ENCODE results near the gene RAB11FIP4. TPM values are rescaled to one million over a fixed set of nuclear protein-coding genes. Genes with fewer than 3 reads are reported as not detected.
"Not testable (repeated sequence)": the region's sequence is repeated elsewhere in the genome, so short reads cannot be mapped to it uniquely, and the experiment has no call there.

RAB11FIP4 gene
- total RNA-seq, 2 donors from 2014 or later, result 19.7 to 21.7 TPM

DNA sequence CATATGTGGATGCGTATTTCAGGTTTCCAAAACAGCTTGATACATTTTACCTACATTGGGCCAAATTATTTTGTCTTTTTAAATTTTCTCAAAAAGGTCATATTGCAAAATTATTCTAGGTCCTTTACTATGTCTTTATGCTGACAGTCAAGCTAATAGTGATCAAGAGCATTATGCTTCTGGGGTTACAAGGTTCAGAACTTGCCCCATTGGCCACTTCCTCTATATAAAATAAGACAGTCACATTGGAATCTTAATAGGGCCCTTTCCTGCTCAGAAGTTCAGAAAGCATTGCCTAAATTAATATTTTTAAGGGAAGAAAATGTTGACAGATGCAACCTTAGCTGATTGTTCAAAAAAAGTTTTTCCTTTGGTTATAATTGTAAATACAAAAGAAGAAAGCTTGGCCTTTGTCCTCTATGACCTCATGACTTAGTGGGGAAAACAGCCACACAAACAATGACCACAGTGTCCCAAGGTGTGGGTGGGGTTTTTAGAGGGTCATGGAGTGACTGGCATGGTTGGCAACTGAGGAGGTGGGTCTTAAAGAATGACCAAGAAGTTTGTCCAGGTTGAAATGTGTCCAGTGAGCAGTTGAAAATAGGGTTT lies 11.8 kb upstream of the RAB11FIP4 start:
- H3K36me3 Mint-ChIP-seq (ENCODE audit: low read depth), result peaks cover 4% of the 10 kb centered on the region
- H3K4me1 Mint-ChIP-seq, result no peaks in the 10 kb centered on the region
- H3K9me3 Mint-ChIP-seq, result no peaks in the 10 kb centered on the region
- H3K27ac Mint-ChIP-seq, result no peak overlapping the region
- no peaks in the 10 kb centered on the region for H3K27me3 Mint-ChIP-seq
- no peak overlapping the region for H3K4me3 Mint-ChIP-seq
- no peak for ATAC-seq (replicated peaks)

- H3K27me3 Mint-ChIP-seq, result no peaks in the 10 kb centered on the region
- ATAC-seq (replicated peaks), result no peak
- no peak overlapping the region for H3K4me3 Mint-ChIP-seq
- no peaks in the 10 kb centered on the region for H3K9me3 Mint-ChIP-seq
- H3K27ac Mint-ChIP-seq, result no peak overlapping the region
- no peaks in the 10 kb centered on the region for H3K36me3 Mint-ChIP-seq (ENCODE audit: low read depth)
- H3K4me1 Mint-ChIP-seq, result no peaks in the 10 kb centered on the region
Measured at GRCh38 chr17:31381165-31381668, 10.3 kb upstream of the RAB11FIP4 start.

- not testable (repeated sequence) for H3K9me3 Mint-ChIP-seq; ATAC-seq (replicated peaks); H3K27ac Mint-ChIP-seq; H3K27me3 Mint-ChIP-seq; H3K4me1 Mint-ChIP-seq; H3K4me3 Mint-ChIP-seq; H3K36me3 Mint-ChIP-seq (ENCODE audit: low read depth)
Measured at GRCh38 chr17:31382668-31383275, 8.7 kb upstream of the RAB11FIP4 start.

DNA sequence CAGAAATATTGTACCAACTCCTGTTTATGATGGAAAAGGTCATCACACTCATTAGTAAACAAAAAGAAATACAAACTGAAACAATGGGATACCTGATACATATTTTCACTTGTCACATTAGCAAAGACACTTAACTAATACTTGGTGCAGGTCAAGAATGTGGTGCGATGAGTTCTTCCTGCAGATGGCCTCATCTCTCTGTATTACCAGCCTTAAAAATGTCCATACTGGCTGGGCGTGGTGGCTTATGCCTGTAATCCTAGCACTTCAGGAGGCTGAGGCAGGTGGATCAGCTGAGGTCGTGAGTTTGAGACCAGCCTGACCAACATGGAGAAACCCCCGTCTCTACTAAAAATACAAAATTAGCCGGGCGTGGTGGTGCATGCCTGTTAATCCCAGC lies 8.0 kb upstream of the RAB11FIP4 start:
- not testable (repeated sequence) for H3K4me1 Mint-ChIP-seq; H3K36me3 Mint-ChIP-seq (ENCODE audit: low read depth); H3K27me3 Mint-ChIP-seq; ATAC-seq (replicated peaks); H3K27ac Mint-ChIP-seq; H3K4me3 Mint-ChIP-seq; H3K9me3 Mint-ChIP-seq

DNA sequence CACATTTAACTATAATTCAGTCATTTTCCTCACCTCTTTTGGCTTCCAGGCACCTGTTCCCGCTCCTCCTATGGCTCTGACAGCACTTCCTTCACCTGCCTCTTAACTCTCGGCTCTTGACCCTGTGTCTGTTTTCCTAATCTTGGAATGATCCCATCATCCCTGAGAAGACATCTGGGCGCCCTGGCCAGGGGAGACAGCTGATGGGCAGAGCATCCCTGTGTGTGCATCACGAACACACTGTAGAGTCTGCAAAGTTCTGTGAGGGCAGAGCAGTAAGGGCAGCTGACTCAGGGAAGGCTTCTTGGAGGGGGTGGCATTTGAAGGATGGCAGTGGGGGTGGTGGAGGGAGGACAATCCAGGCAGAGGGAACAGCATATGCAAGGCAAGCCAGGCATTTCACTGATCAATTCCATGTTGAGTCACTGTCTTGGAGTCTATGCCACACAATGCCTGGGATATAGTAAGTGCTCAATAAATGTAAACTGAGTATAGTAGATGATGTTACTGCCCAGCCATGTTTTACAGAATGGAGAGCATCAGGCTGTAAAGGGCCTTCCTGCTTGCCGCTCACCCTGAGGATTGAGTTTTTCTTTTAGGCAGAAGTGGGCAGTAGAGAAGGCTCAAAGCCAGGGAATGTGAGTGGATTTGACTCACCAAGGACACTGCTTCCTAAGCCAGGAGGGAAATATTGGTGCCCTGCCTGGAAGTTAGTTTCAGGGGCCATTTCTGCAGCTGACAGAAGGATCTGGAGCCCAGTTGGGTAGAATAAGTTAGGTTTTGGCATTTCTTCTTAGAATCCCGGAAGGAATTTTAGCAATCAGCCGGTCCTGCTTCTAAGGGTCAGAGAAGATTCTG lies 5.8 kb upstream of the RAB11FIP4 start:
- Mint-ChIP-seq H3K36me3 (ENCODE audit: low read depth) (no peaks in the 10 kb centered on the region), H3K27ac (no peak overlapping the region), H3K9me3 (no peaks in the 10 kb centered on the region), H3K4me1 (no peaks in the 10 kb centered on the region), H3K4me3 (no peak overlapping the region), H3K27me3 (peaks cover 6% of the 10 kb centered on the region)
- no peak for ATAC-seq (replicated peaks)

DNA sequence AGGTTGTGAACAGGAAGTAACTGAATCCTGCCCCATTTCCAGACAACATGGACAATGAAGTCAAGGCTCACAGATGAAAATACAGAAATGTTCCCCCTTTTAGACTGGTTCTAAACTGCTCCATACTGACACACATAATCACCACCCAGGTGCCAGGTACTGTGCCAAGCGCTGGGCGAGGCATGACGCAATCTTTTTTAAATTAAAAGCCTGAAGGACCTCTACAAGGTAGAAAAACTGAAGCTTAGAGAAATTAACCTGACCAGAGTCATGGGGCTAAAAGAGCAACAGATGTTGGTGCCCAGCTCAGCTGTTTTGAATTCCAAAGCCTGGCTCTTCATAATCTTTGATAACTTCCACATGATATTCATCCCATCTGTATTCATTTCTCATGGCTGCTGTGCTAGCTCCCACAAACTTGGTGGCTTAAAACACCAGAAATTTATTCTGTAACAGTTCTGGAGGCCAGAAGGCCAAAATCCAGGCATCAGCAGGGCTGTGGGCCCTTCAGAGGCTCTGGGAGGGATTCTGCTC lies 4.9 kb upstream of the RAB11FIP4 start:
- Mint-ChIP-seq H3K4me1 (no peaks in the 10 kb centered on the region), H3K27me3 (peaks cover 6% of the 10 kb centered on the region), H3K9me3 (no peaks in the 10 kb centered on the region), H3K27ac (no peak overlapping the region), H3K4me3 (no peak overlapping the region), H3K36me3 (ENCODE audit: low read depth) (no peaks in the 10 kb centered on the region)
- ATAC-seq (replicated peaks), result no peak

GRCh38 chr17:31387438-31387837 lies 4.0 kb upstream of the RAB11FIP4 start:
- Mint-ChIP-seq H3K27ac (no peak overlapping the region), H3K36me3 (ENCODE audit: low read depth) (no peaks in the 10 kb centered on the region)

DNA sequence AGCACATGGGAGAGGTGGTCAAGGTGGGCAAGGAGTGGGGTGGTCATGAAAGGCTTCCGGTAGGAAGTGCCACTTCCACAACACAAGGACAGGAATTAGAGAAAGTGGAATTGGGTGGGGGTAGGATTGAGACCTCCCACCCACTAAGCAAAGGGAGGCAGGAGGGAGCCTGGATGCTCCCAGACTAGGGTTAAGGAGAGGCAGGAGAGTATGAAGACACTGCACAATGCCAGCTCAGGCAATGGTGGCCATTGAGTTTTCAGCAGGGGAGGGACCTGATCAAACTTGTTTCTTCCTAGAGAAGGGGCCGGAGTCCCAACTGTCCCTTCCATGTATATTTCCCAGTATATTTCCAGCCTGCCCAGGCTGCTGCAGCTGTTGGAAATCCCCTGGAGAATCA lies 3.1 kb upstream of the RAB11FIP4 start:
- no peak for ATAC-seq (replicated peaks)
- peaks cover 5% of the 10 kb centered on the region for H3K4me1 Mint-ChIP-seq
- H3K27me3 Mint-ChIP-seq, result peaks cover 16% of the 10 kb centered on the region
- H3K27ac Mint-ChIP-seq, result no peak overlapping the region
- no peak overlapping the region for H3K4me3 Mint-ChIP-seq
- no peaks in the 10 kb centered on the region for H3K9me3 Mint-ChIP-seq
- no peaks in the 10 kb centered on the region for H3K36me3 Mint-ChIP-seq (ENCODE audit: low read depth)

More at GRCh38 chr17:31387438-31387837, 4.0 kb upstream of the RAB11FIP4 start:
- Mint-ChIP-seq H3K27me3 (peaks cover 8% of the 10 kb centered on the region), H3K9me3 (no peaks in the 10 kb centered on the region), H3K4me1 (peaks cover 2% of the 10 kb centered on the region), H3K4me3 (no peak overlapping the region)
- ATAC-seq (replicated peaks), result no peak

- no peak overlapping the region for H3K4me3 Mint-ChIP-seq
- peaks cover 21% of the 10 kb centered on the region for H3K27me3 Mint-ChIP-seq
- no peaks in the 10 kb centered on the region for H3K9me3 Mint-ChIP-seq
- no peaks in the 10 kb centered on the region for H3K36me3 Mint-ChIP-seq (ENCODE audit: low read depth)
- peaks cover 5% of the 10 kb centered on the region for H3K4me1 Mint-ChIP-seq
- no peak overlapping the region for H3K27ac Mint-ChIP-seq
- ATAC-seq (replicated peaks), result peak; percentile 36
Measured at GRCh38 chr17:31388770-31389656, 2.5 kb upstream of the RAB11FIP4 start.

- no peaks in the 10 kb centered on the region for H3K9me3 Mint-ChIP-seq
- peak overlapping the region; percentile 66 for H3K4me3 Mint-ChIP-seq
- H3K27me3 Mint-ChIP-seq, result peaks cover 26% of the 10 kb centered on the region
- H3K36me3 Mint-ChIP-seq (ENCODE audit: low read depth), result no peaks in the 10 kb centered on the region
- peaks cover 5% of the 10 kb centered on the region for H3K4me1 Mint-ChIP-seq
- ATAC-seq (replicated peaks), result no peak
- no peak overlapping the region for H3K27ac Mint-ChIP-seq
Measured at GRCh38 chr17:31389657-31390381, 1.7 kb upstream of the RAB11FIP4 start.

DNA sequence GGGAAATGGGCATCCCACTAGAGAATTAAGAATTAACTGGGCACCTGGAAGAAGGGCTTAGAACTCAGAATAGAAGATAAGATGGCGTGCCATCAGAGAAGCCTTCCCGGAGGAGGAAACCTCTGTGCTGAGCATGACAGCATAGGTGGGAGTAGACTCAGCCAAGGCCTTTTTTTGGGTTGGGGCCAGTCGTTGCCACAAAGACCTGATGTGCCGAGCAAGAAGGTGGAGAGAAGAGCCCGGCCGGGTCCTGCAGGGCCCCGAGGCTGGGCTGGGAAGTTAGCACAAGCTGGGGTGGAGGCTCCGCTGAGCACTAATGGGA lies 1.1 kb upstream of the RAB11FIP4 start:
- Mint-ChIP-seq H3K4me3 (peak overlapping the region; percentile 66), H3K9me3 (no peaks in the 10 kb centered on the region), H3K27me3 (peaks cover 30% of the 10 kb centered on the region), H3K4me1 (peaks cover 5% of the 10 kb centered on the region), H3K27ac (no peak overlapping the region), H3K36me3 (ENCODE audit: low read depth) (no peaks in the 10 kb centered on the region)
- ATAC-seq (replicated peaks), result no peak

DNA sequence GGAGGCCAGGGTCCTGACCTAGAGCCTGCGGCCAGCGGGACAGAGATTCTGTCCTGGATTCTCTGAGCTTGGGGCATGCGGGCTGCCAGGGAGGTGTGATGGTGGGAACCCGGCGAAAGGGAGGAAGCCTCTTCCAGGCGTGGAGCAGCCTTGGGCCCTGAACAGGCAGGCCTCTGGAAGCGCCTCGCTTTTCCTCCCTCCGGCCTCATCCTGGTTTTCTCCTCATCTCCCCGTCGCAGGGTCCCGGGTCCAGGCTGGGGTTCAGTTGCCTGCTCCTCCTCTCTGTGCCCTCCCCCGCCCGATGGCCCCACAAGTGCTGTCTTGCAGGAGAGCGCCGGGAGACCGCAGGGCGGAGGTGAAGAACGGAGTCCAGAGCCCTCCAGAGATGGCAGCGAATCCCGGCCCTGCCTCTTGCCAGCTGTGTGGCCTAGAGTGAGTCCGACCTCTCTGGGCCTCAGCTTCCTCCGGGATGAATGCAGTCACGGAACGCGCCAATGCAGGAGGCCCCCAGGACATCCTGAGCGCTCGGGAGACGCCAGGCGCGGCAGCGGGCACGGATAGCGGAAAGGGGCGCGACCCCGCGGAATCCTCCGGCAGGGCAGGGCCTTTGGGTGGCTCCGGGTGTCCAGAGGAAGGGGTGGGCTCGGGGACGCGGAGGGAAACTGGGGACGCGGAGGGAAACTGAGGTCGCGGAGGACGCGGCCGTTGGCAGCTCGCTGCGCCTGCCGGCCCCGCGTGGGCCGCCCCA lies 553 bp upstream of the RAB11FIP4 start:
- peak; percentile 14 for ATAC-seq (replicated peaks)
- H3K27me3 Mint-ChIP-seq, result peaks cover 31% of the 10 kb centered on the region
- H3K36me3 Mint-ChIP-seq (ENCODE audit: low read depth), result no peaks in the 10 kb centered on the region
- H3K27ac Mint-ChIP-seq, result no peak overlapping the region
- peak overlapping the region; percentile 66 for H3K4me3 Mint-ChIP-seq
- H3K4me1 Mint-ChIP-seq, result peaks cover 5% of the 10 kb centered on the region
- H3K9me3 Mint-ChIP-seq, result no peaks in the 10 kb centered on the region

Data from activated T-helper 17 cell treated with anti-CD3 and anti-CD28 coated beads, Interleukin-2, amount 50 U/mL, for 72 hours (primary cell).